ENCODE measurements around the gene GSX1. TPM values are rescaled to one million over a fixed set of nuclear protein-coding genes. Genes with fewer than 3 reads are reported as not detected.

GSX1 gene
- total RNA-seq, 1 experiment from 2014 or later = not detected

DNA sequence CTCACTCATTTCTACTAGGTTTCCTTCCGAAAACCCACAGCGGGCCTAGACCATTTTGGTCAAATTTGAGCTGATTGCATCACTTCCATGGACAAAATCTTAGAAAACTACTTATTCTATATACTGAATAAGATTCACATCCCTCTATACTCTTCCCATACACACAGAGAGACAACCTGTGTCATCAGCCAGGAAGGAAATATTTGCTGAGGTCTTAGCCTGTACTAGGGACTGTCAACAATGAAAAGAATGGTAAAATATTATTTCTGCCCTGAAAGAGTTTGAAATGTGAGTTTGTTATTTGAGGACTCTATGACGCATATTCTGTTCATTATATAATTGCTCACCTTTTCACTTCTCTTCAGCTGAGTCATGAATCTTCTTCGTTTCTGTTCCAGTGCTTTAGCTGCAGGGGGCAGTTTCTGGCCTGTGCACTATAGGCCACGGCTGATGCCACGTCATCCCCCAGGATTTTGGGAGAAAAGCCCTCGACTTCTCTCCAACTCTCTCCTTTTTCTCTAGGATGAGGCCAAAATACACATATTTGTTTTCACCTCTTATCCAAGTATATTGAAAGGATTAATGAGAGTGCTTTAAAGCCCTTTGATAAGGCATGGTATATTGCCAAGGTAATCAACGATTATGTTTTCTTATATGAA is 47.7 kb downstream of the GSX1 start:
- Histone ChIP-seq H3K4me3 (replicated peaks in 1 of 2; ENCODE audit: low read depth in 1 of 2, low read length in 2 of 2) (no peak overlapping the region), H3K9me3 (ENCODE audit: control insufficient read depth in 1 of 2, insufficient read depth in 1 of 2, low read depth in 1 of 2, low read length in 2 of 2) (no peaks in the 10 kb centered on the region)

More for the DNA sequence above, 47.7 kb downstream of the GSX1 start:
- no peaks in the 10 kb centered on the region for H4K20me1 ChIP-seq (ENCODE audit: insufficient read depth)
- H3K27me3 ChIP-seq (ENCODE audit: insufficient read depth, low read length) = no peaks in the 10 kb centered on the region
- ATAC-seq (peak; percentile 95), DNase-seq (ENCODE audit: low read depth, low spot score) (peak; percentile 36)
- ChIA-PET POLR2A (interaction anchor here (1.0 to 1.6 kb wide), 2 partner anchors 10 to 13 kb away, joined by 3 read pairs; no protein-coding TSS in a partner anchor), RAD21 (ENCODE audit: low non-redundant PET in 1 of 2, low total read pairs in 2 of 2, uncharacterized antibody in 2 of 2, unreplicated experiment in 2 of 2) (interaction anchor here (0.6 to 1.4 kb wide), 2 partner anchors 114 kb away, joined by 3 to 4 read pairs; no protein-coding TSS in a partner anchor), CTCF (interaction anchor here (1.0 to 3.0 kb wide), 4 partner anchors 10 to 145 kb away, joined by 3 to 22 read pairs (median 16); no protein-coding TSS in a partner anchor)
- no peak for TF ChIP-seq SP1 (IDR thresholded peaks at IDR 0.05; ENCODE audit: low read depth)
- TF ChIP-seq, protein P1, sequence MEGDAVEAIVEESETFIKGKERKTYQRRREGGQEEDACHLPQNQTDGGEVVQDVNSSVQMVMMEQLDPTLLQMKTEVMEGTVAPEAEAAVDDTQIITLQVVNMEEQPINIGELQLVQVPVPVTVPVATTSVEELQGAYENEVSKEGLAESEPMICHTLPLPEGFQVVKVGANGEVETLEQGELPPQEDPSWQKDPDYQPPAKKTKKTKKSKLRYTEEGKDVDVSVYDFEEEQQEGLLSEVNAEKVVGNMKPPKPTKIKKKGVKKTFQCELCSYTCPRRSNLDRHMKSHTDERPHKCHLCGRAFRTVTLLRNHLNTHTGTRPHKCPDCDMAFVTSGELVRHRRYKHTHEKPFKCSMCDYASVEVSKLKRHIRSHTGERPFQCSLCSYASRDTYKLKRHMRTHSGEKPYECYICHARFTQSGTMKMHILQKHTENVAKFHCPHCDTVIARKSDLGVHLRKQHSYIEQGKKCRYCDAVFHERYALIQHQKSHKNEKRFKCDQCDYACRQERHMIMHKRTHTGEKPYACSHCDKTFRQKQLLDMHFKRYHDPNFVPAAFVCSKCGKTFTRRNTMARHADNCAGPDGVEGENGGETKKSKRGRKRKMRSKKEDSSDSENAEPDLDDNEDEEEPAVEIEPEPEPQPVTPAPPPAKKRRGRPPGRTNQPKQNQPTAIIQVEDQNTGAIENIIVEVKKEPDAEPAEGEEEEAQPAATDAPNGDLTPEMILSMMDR (IDR thresholded peaks at IDR 0.05 in 2 of 3, conservative IDR thresholded peaks at IDR 0.05 in 1 of 3; ENCODE audit: borderline replicate concordance in 1 of 3, insufficient read depth in 1 of 3, low read depth in 2 of 3, low read length in 2 of 3) = peak; percentile 22 to 26 (median 25); a peak in 4 of 6 replicates
- no peak for TF ChIP-seq POLR2A (IDR thresholded peaks at IDR 0.05; ENCODE audit: borderline replicate concordance, extremely low read depth, insufficient read depth, insufficient read length)
- TF ChIP-seq FOSL1 (IDR thresholded peaks at IDR 0.05; ENCODE audit: low read depth) = peak; percentile 43
- TF ChIP-seq CBX3 (IDR thresholded peaks at IDR 0.05; ENCODE audit: low read depth) = no peak
- TF ChIP-seq, protein P2, sequence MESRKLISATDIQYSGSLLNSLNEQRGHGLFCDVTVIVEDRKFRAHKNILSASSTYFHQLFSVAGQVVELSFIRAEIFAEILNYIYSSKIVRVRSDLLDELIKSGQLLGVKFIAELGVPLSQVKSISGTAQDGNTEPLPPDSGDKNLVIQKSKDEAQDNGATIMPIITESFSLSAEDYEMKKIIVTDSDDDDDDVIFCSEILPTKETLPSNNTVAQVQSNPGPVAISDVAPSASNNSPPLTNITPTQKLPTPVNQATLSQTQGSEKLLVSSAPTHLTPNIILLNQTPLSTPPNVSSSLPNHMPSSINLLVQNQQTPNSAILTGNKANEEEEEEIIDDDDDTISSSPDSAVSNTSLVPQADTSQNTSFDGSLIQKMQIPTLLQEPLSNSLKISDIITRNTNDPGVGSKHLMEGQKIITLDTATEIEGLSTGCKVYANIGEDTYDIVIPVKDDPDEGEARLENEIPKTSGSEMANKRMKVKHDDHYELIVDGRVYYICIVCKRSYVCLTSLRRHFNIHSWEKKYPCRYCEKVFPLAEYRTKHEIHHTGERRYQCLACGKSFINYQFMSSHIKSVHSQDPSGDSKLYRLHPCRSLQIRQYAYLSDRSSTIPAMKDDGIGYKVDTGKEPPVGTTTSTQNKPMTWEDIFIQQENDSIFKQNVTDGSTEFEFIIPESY (IDR thresholded peaks at IDR 0.05; ENCODE audit: extremely low read depth, insufficient replicate concordance, low read length) = no peak
- TF ChIP-seq RAD21 (IDR thresholded peaks at IDR 0.05; ENCODE audit: low read depth) = peak; percentile 36; the same call in 1 of the 2 replicates
- peak; percentile 49 for TF ChIP-seq JUND (IDR thresholded peaks at IDR 0.05)
- TF ChIP-seq, protein P3, sequence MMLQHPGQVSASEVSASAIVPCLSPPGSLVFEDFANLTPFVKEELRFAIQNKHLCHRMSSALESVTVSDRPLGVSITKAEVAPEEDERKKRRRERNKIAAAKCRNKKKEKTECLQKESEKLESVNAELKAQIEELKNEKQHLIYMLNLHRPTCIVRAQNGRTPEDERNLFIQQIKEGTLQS (IDR thresholded peaks at IDR 0.05) = no peak
- no peak for TF ChIP-seq POLR2AphosphoS5 (IDR thresholded peaks at IDR 0.05; ENCODE audit: low read depth, low read length)
- no peak overlapping the region for H3K27ac ChIP-seq (ENCODE audit: low read depth, low read length)
- no peaks in the 10 kb centered on the region for H3K9me2 ChIP-seq (ENCODE audit: insufficient read depth)
- intact Hi-C loops (cut with micrococcal nuclease) = no loop called here
- no peaks in the 10 kb centered on the region for H3K79me2 ChIP-seq (ENCODE audit: insufficient read depth, low read length)
- peaks cover 3 to 12% of the 10 kb centered on the region in 2 experiments; a peak in 3 of 4 replicates for H3K4me1 ChIP-seq (ENCODE audit: control insufficient read depth in 1 of 2, insufficient read depth in 2 of 2, low read length in 2 of 2)
- H2AFZ ChIP-seq (ENCODE audit: low read depth, low read length, poor library complexity, severe bottlenecking) = peak overlapping the region; percentile 75
- H3K36me3 ChIP-seq (ENCODE audit: control insufficient read depth in 1 of 2, insufficient read depth in 2 of 2, low read length in 2 of 2) = no peaks in the 10 kb centered on the region
- no peak overlapping the region for H3K9ac ChIP-seq (ENCODE audit: low read length)
- peak overlapping the region; percentile 52 for H3K4me2 ChIP-seq (ENCODE audit: low read length)
- no TSS peak for BruUV-seq (replicated peaks)
